ACC112 (cell line): ENCODE measurements around the gene COL18A1.
"Not testable (repeated sequence)": the region's sequence is repeated elsewhere in the genome, so short reads cannot be mapped to it uniquely, and the experiment has no call there.

Experiments used
- H2AFZ ChIP-seq: fragments of 200-600 bp; sonication (generic); one replicate; pipeline ENCODE4 v1.6.0; 2017; ENCODE audit warnings: antibody characterized with exemption, low read length; ENCODE audit not compliant: unreplicated experiment
- H3K27ac ChIP-seq: fragments of 200-600 bp; sonication (generic); 2 replicates; pipeline ENCODE4 v1.5.1; 2014; ENCODE audit warnings: low read depth, mild to moderate bottlenecking, antibody characterized with exemption, low read length, moderate library complexity
- H3K27me3 ChIP-seq: fragments of 200-600 bp; sonication (generic); 2 replicates; pipeline ENCODE4 v1.6.1; 2014; ENCODE audit warnings: mild to moderate bottlenecking, antibody characterized with exemption, low read length, moderate library complexity, mixed read lengths; ENCODE audit not compliant: insufficient read depth
- H3K36me3 ChIP-seq: fragments of 200-600 bp; sonication (generic); 2 replicates; pipeline ENCODE4 v1.6.1; 2016; ENCODE audit warnings: mild to moderate bottlenecking, antibody characterized with exemption, low read length, moderate library complexity, mixed read lengths; ENCODE audit not compliant: insufficient read depth
- H3K4me1 ChIP-seq: fragments of 200-600 bp; sonication (generic); one replicate; pipeline ENCODE4 v1.6.1; 2016; ENCODE audit warnings: low read length, mixed read lengths; ENCODE audit not compliant: insufficient read depth, unreplicated experiment, control insufficient read depth
- H3K4me3 ChIP-seq: fragments of 200-600 bp; sonication (generic); 2 replicates; pipeline ENCODE4 v1.5.1; 2014; ENCODE audit warnings: mild to moderate bottlenecking, low read depth, low read length
- H3K79me2 ChIP-seq: fragments of 200-600 bp; sonication (generic); one replicate; pipeline ENCODE4 v1.6.0; 2016; ENCODE audit warnings: low read length; ENCODE audit not compliant: control insufficient read depth, unreplicated experiment, insufficient read depth

The COL18A1 gene

GRCh38 chr21:45560106-45561021 is 155.4 kb downstream of the COL18A1 start:
- no peaks in the 10 kb centered on the region for H3K36me3 ChIP-seq
- H3K79me2 ChIP-seq, result no peaks in the 10 kb centered on the region
- peaks cover 34% of the 10 kb centered on the region for H3K27me3 ChIP-seq
- H3K27ac ChIP-seq, result no peak overlapping the region
- H3K4me1 ChIP-seq, result no peaks in the 10 kb centered on the region
- H2AFZ ChIP-seq, result no peak overlapping the region
- H3K4me3 ChIP-seq, result no peak overlapping the region

GRCh38 chr21:45561241-45561640 is 156.3 kb downstream of the COL18A1 start:
- not testable (repeated sequence) for H3K4me3 ChIP-seq, H3K27ac ChIP-seq, H3K36me3 ChIP-seq, H2AFZ ChIP-seq, H3K79me2 ChIP-seq, H3K4me1 ChIP-seq
- H3K27me3 ChIP-seq, result peaks cover 41% of the 10 kb centered on the region

DNA sequence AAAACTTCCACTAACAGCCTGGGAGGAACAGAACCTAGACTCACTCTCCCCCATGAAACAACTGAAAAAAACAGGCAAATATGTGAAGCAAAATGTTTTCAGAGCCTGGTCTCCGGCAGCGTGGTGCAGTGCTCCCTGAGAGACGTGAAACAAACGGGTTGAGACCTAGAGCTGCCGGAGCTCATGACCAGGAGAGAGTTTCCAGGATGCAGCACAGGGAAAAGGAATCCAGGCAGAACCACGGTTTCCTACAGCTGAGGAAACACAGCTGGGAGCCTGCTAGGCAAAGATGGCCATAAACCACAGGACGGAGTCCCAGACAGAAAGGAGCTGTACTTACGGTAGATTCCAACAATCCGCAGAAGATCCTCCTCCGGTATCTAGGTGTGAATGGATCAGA is 157.4 kb downstream of the COL18A1 start:
- no peaks in the 10 kb centered on the region for H3K4me1 ChIP-seq
- no peaks in the 10 kb centered on the region for H3K79me2 ChIP-seq
- peaks cover 52% of the 10 kb centered on the region for H3K27me3 ChIP-seq
- H3K27ac ChIP-seq, result no peak overlapping the region
- no peak overlapping the region for H2AFZ ChIP-seq
- no peak overlapping the region for H3K4me3 ChIP-seq
- H3K36me3 ChIP-seq, result no peaks in the 10 kb centered on the region

DNA sequence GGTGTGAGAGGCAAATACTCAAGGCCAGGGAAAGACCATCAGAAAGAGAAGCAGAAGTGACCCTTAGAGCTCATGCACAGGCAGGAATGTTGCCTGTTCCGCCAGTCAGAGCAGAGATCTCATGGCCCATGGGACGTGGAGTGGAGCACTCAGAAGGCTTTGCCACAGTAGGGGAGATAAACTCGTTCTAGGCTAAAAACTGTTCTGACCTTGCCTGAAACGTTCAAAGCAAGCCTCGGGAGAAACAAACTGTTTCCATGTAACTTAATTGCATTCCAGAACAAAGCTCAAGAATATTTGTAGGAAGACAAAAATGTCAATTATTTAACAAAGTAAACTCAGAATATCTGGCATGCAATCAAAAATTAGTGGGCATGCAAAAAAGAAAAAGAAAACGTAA is 158.0 kb downstream of the COL18A1 start:
- peaks cover 58% of the 10 kb centered on the region for H3K27me3 ChIP-seq
- H3K79me2 ChIP-seq, result no peaks in the 10 kb centered on the region
- H3K27ac ChIP-seq, result no peak overlapping the region
- H3K4me3 ChIP-seq, result no peak overlapping the region
- H2AFZ ChIP-seq, result no peak overlapping the region
- no peaks in the 10 kb centered on the region for H3K4me1 ChIP-seq
- H3K36me3 ChIP-seq, result no peaks in the 10 kb centered on the region
